Medulla oblongata (tissue), 1 donor: ENCODE data around the gene SNAPC4.
"Not testable (repeated sequence)": the region's sequence is repeated elsewhere in the genome, so short reads cannot be mapped to it uniquely, and the experiment has no call there.

Experiments used
- DNase-seq: peaks from one replicate; pipeline ENCODE4 v3.0.0-alpha.2; 2015; ENCODE audit errors: extremely low spot score

SNAPC4 gene

GRCh38 chr9:136433849-136434579, 34.0 kb upstream of the SNAPC4 start:
- DNase-seq, result no peak

GRCh38 chr9:136433043-136433715, 33.2 kb upstream of the SNAPC4 start:
- DNase-seq, result no peak

DNA sequence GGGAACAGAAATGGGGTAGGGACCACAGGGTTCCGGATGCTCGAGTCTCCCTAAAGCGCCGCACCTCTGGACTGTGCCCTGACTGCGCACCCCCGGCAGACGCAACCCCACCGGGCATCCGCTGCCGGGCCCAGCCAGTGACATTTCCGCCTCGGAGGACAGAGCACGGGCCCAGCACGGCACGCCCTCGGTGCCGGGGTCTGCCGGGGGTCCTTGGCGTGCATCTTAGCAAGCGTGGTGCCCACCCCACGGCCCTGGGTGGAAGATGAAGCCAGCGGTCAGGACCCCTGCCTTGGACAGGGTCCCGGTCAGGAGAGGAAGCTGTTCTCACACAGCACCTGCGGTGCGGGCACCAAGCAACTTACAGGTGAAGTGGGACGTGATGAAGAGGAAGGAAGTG, 32.6 kb upstream of the SNAPC4 start:
- DNase-seq, result no peak

DNA sequence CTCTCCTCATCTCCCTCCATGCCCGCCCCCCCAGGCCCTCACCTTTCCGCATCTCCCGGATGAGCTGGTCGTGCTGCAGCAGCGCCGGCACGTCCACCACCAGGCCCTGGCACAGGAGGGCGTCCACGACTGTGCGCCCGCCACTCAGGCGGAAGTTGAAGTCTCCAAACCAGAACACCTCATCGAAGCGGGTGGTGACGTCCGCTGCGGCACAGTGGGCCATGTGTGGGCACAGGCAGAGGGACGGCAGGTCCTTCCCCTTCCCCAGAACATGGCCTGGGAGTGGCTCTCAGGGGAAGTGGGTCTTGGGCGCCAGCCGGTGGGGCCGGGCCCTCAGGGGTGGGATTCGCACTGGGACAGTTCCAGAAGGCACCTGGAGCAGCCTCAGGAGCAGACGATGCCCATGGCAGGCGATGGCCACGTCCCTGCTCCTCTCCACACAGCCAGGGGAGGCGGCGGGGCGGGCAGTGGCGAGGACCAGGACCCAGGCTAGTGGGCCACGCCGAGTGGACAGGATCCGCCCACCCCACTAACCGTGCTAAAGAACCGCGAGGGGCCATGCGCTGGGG, 31.9 kb upstream of the SNAPC4 start:
- no peak for DNase-seq

GRCh38 chr9:136430588-136431234, 30.7 kb upstream of the SNAPC4 start:
- DNase-seq, result no peak

DNA sequence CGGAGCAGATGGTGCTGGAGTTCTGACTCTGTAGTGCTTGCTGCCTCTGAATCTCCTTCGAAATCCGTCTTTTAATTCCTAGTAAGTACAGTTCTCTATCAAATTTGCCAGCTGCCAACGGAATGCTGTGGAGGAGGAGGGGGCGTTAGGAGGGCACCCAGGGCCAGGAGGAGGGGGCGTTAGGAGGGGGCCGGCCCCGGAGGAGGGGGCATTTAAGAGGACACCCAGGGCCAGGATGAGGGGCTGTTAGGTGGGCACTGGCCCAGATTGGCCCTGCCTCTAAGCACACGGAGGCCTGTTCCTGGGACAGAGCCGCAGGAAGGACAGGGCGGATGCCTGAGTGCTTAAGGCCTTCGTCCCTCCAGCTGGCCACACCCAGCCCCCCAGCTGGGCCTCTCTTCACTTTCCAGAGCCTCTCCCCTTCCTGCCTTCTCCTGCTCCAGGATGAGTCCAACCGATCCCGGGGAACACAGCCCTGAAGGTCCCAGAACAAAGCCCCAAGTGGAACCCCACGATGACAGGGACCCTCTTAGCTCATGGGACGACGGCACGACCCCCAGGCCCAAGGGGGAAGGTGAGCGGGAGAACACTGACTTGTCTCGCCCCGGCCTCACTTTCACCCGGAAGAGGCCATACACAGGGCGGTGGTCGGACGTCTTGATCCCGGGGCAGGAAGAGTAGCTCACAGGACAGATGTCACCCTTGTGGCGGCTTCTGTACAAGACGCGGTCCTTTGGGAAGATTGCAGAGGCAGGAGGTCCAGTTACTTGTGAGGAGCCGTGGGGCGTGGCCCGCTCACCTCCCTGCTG, 29.9 kb upstream of the SNAPC4 start:
- no peak for DNase-seq

DNA sequence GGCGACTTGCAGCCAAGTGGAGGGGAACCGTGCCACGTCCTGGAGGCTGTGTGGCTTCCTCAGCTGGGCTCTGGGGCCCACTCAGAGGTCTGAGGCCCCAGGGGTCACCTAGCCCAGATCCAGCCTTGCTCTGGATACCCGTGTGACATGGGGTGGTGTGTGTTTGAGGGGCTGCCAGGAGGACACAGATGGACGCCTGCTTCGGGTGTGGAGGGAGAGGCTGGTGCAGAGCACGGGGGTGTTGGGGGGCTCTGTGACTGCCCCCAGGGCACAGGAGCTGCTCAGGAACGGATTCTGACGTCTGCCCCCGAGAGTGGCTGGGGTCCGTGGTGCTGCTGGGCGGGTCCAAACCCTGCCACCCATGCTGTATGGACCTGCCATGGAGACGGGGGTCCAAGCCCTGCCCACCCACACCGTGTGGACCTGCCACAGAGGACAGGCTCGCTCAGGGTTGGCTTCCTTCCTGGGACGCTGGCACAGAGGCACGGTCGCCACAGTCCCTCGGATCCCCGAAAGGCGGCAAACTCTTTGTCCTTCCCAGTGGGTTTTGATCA, 29.2 kb upstream of the SNAPC4 start:
- no peak for DNase-seq

DNA sequence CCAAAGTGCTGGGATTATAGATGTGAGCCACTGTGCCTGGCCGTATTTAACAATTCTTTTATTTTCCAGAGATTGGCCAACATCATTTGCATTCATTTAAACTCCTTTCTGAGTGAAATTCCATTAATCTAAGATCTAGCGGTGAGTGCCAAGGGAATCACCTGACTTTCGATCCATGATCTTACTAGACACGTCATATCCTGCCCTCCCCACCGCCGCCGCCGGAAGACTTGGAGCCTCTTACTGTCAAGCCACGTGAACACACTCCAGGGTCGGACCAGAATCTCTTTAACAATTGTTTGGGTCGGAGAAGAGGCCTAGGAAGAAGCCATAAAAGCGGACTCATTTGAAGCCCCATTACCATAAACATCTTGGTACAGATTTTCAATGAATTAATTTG, 26.8 kb upstream of the SNAPC4 start:
- no peak for DNase-seq

DNA sequence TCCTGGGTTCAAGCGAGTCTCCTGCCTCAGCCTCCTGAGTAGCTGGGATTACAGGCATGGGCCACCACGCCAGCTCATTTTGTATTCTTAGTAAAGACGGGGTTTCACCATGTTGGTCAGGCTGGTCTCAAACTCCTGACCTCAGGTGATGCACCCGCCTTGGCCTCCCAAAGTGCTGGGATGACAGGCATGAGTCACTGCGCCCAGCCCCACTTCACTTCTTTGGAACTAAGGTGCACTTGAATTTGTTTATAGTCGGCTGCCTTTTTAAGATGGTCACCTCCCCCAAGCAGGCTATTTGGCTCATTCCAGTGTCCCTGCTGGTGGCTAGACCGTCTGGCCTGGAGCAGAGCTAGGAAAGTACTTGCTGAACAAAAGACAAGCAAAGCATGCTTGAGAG, 25.4 kb upstream of the SNAPC4 start:
- DNase-seq, result not testable (repeated sequence)

DNA sequence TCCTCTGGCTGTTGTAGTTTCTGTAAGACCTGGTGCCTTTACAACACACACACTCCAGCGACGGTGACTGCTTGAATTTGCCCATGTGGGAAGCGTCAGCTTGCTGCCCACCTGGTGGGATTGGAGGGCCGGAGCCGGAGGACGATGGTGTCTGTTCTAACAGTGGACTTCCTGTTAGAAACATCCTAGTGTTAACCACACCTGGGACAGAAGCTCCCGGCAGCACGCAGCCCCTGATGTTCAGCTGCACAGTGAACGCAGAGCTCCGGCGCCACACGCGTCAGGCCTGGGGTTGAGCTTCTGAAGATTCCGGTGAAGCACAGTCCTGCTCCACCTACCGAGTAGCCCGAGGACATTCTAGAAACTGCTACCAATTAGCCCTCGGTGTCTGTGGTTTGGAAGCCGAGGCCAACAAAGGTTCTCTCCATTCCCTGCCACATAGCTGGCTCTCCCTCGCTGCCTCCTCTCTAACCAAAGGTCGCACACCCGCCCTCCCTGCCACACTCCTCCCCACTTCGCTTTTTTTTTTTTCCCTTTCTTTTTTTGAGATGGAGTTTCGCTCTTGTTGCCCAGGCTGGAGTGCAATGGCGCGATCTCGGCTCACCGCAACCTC, 24.9 kb upstream of the SNAPC4 start:
- DNase-seq, result no peak

GRCh38 chr9:136423432-136424146, 23.6 kb upstream of the SNAPC4 start:
- DNase-seq, result no peak

GRCh38 chr9:136422876-136423275, 22.9 kb upstream of the SNAPC4 start:
- no peak for DNase-seq

- DNase-seq, result no peak
Measured at GRCh38 chr9:136421791-136422190, 21.8 kb upstream of the SNAPC4 start.

GRCh38 chr9:136419092-136419420, 19.1 kb upstream of the SNAPC4 start:
- DNase-seq, result no peak

DNA sequence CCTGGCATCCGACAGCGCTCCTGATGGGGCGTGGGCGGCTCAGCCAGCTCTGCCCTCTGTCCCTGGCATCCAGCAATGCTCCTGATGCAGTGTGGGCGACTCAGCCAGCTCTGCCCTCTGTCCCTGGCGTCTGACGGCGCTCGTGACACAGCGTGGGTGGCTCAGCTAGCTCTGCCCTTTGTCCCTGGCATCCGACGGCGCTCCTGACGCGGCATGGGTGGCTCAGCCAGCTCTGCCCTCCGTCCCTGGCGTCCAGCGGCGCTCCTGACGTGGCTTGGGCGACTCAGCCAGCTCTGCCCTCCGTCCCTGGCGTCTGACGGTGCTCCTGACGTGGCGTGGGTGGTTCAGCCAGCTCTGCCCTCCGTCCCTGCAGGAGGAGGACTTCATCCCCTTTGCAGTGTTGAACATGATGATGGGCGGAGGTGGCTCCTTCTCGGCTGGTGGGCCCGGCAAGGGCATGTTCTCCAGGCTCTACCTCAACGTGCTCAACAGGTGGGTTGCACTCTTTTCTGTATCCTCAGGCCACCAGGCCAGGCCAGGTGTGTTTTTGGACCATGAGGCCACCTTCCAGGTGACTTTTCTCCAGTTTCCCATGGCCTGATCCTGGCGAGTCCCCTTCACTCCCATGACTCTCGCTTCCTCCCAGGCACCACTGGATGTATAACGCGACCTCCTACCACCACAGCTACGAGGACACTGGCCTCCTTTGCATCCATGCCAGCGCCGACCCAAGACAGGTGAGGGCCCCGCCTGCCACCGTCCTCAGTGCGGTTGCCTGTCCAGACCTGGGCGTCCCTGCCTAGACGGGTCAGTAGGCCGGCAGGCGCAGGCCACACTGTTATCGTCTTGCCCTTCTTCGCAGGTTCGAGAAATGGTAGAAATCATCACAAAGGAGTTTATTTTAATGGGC, 18.5 kb upstream of the SNAPC4 start:
- no peak for DNase-seq

DNA sequence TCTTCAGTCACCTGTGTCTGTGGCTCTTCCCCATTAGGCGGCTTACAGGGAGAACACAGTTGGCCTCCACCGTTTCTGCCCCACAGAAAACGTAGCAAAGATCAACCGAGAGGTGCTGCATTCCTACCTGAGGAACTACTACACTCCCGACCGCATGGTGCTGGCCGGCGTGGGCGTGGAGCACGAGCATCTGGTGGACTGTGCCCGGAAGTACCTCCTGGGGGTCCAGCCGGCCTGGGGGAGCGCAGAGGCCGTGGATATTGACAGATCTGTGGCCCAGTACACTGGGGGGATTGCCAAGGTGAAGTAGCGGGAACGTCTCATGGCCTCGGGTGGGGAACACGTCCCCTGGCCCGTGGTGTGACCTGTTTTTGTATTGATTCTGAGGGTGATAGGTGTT, 16.9 kb upstream of the SNAPC4 start:
- no peak for DNase-seq

DNA sequence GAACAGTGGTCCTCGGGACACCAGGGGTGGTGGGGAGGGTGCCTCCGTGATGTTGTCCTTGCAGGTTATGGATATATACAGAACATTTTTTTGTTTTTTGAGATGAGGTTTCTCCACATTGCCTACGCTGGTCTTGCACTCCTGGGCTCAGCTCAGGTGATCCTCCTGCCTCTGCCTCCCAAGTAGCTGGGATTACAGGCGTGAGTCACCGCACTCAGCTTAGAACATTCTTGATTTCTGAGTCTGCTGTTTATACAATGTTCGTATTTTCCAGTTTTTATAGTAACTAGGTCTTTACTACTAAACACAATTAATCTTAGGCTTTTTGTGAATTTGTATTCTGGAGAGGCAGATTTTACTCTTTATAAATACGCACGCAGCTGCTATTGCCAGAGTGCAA, 16.5 kb upstream of the SNAPC4 start:
- DNase-seq, result no peak

DNA sequence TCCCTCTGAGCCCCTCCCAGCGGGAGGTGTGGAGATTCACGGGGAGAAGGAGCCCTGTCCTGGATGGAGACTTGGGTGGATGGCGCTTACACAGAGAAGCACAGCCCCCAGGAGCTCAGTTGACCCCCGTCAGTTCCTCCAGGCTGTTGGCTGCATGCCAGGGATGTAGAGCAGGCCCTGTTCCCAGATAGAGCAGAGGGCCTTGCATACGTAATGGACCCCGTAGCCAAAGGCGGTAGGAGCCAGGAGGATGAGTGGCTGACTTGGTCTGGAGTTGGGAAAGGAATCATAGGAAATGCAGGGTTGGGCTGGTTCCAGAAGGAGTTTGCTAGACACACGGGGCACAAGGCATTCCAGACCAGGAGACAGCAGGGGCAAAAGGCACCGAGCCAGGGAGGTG, 13.0 kb upstream of the SNAPC4 start:
- peak; percentile 19 for DNase-seq

DNA sequence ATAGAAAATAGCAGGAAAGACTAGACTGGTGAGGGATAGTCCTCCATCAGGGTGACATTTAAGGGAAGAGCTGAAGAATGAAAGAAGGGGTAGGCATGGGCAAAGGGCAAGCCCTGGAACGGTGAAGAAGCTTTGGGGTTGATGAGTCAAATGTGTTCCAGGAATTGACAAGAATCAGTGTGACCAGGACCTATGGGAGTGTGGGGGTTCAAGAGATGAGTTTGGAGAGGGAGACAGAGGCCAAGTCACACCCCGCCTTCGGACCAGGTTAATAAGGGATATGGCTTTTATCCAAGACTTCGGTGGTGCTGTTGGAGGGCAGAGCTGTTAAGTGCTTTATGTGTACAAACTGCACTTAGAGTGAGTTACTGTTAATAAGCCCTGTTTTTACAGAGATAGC, 11.4 kb upstream of the SNAPC4 start:
- DNase-seq, result no peak
